IMR-90 (cell line): ENCODE measurements around the gene PDZD11. TPM values are rescaled to one million over a fixed set of nuclear protein-coding genes. Genes with fewer than 3 reads are reported as not detected.
A peak's percentile ranks its signal among the peaks of the same experiment; 100 is the strongest.

Source experiments
- ATAC-seq: fragments of 200-7000 bp; cut with Tn5 transposase; 2 replicates; pipeline ENCODE4 v1.9.1; 2020; ENCODE audit warnings: low read depth, mild to moderate bottlenecking, moderate library complexity
- BruUV-seq: library from RNA; stranded (reverse); fragments of 400-500 nt; replicated peaks from 2 replicates; lab custom pipeline; 2021; lab: Mats Ljungman, UMichigan
- CTCF ChIA-PET: fragments of 300-600 bp; formaldehyde crosslinking; extraction: SDS; loops from one replicate; lab custom pipeline; 2021; ENCODE audit warnings: antibody characterized with exemption; lab: Yijun Ruan, JAX
- POLR2A ChIA-PET: fragments of 300-600 bp; sonication (Branson Sonifier 250); formaldehyde crosslinking; loops from one replicate; lab custom pipeline; 2022; ENCODE audit warnings: antibody characterized with exemption; ENCODE audit not compliant: unreplicated experiment; lab: Charles Lee
- DNase-seq: peaks from one replicate; pipeline ENCODE4 v3.0.0; 2013
- H2AFZ ChIP-seq: replicated peaks from 2 replicates; pipeline ENCODE3; 2013; ENCODE audit warnings: low read length, mild to moderate bottlenecking; ENCODE audit not compliant: poor library complexity
- H2AK5ac ChIP-seq: 2 replicates; pipeline ENCODE4 v1.6.1; 2013; ENCODE audit warnings: low read depth, low read length, inconsistent platforms
- H2AK9ac ChIP-seq: replicated peaks from 2 replicates; pipeline ENCODE3; 2013; ENCODE audit warnings: mild to moderate bottlenecking, low read depth, low read length, moderate library complexity; ENCODE audit not compliant: poor library complexity
- H2BK120ac ChIP-seq: 2 replicates; pipeline ENCODE4 v1.6.1; 2013; ENCODE audit warnings: low read depth, low read length, inconsistent platforms
- H2BK15ac ChIP-seq: 3 replicates; pipeline ENCODE4 v1.6.1; 2013; ENCODE audit warnings: low read depth, low read length, inconsistent platforms
- H2BK20ac ChIP-seq: 2 replicates; pipeline ENCODE4 v1.6.1; 2013; ENCODE audit warnings: low read depth, mild to moderate bottlenecking, inconsistent platforms, low read length, moderate library complexity
- H2BK5ac ChIP-seq: 2 replicates; pipeline ENCODE4 v1.6.1; 2013; ENCODE audit warnings: mild to moderate bottlenecking, low read depth, low read length, inconsistent platforms; ENCODE audit not compliant: poor library complexity, severe bottlenecking
- H3K14ac ChIP-seq: replicated peaks from 2 replicates; pipeline ENCODE4 v1.6.1; 2013; ENCODE audit warnings: low read depth, low read length, inconsistent platforms
- H3K18ac ChIP-seq: 2 replicates; pipeline ENCODE4 v1.6.1; 2013; ENCODE audit warnings: low read depth, low read length, control low read depth
- H3K23ac ChIP-seq: 2 replicates; pipeline ENCODE4 v1.6.1; 2013; ENCODE audit warnings: low read depth, low read length, inconsistent platforms
- H3K27ac ChIP-seq: 2 replicates; pipeline ENCODE4 v1.5.1; 2013; ENCODE audit warnings: mild to moderate bottlenecking, control low read depth, low read length; ENCODE audit not compliant: insufficient read depth
- H3K27me3 ChIP-seq: 2 replicates; pipeline ENCODE4 v1.6.1; 2013; ENCODE audit warnings: low read length; ENCODE audit not compliant: control insufficient read depth, insufficient read depth
- H3K36me3 ChIP-seq: 2 replicates; pipeline ENCODE4 v1.6.1; 2013; ENCODE audit warnings: low read length, mixed read lengths; ENCODE audit not compliant: control insufficient read depth, insufficient read depth
- H3K4ac ChIP-seq: 2 replicates; pipeline ENCODE4 v1.6.1; 2013; ENCODE audit warnings: low read depth, low read length, inconsistent platforms
- H3K4me1 ChIP-seq: 2 replicates; pipeline ENCODE4 v1.6.1; 2013; ENCODE audit warnings: low read length, mixed read lengths; ENCODE audit not compliant: control insufficient read depth, insufficient read depth
- H3K4me2 ChIP-seq: 2 replicates; pipeline ENCODE4 v1.6.1; 2013; ENCODE audit warnings: low read depth, mild to moderate bottlenecking, control low read depth, low read length, moderate library complexity
- H3K4me3 ChIP-seq: 2 replicates; pipeline ENCODE4 v1.5.1; 2013; ENCODE audit warnings: low read depth, mild to moderate bottlenecking, control low read depth, low read length, moderate library complexity; ENCODE audit not compliant: insufficient read depth
- H3K56ac ChIP-seq: 2 replicates; pipeline ENCODE4 v1.6.1; 2013; ENCODE audit warnings: low read length, inconsistent platforms; ENCODE audit not compliant: insufficient read depth; ENCODE audit errors: extremely low read depth
- H3K79me1 ChIP-seq, 2 experiments: 2 replicates each; pipeline ENCODE4 v1.6.1; 2013; ENCODE audit warnings: low read length in 2 of 2, inconsistent platforms in 1 of 2, low read depth in 1 of 2
- H3K9ac ChIP-seq: 2 replicates; pipeline ENCODE4 v1.6.1; 2013; ENCODE audit warnings: low read depth, low read length, control low read depth
- H3K9me1 ChIP-seq: 2 replicates; pipeline ENCODE4 v1.6.1; 2013; ENCODE audit warnings: low read length, inconsistent platforms; ENCODE audit not compliant: insufficient read depth
- H3K9me3 ChIP-seq: 2 replicates; pipeline ENCODE4 v1.6.1; 2013; ENCODE audit warnings: low read length; ENCODE audit not compliant: control insufficient read depth, insufficient read depth
- H4K20me1 ChIP-seq: 2 replicates; pipeline ENCODE4 v1.6.1; 2013; ENCODE audit warnings: low read length, inconsistent platforms; ENCODE audit not compliant: insufficient read depth
- H4K5ac ChIP-seq: 2 replicates; pipeline ENCODE4 v1.6.1; 2013; ENCODE audit warnings: mild to moderate bottlenecking, low read depth, low read length, control low read depth
- H4K8ac ChIP-seq, 2 experiments: 2 replicates each; pipeline ENCODE4 v1.6.1; 2013; ENCODE audit warnings: low read depth in 2 of 2, low read length in 2 of 2, control low read depth in 1 of 2, inconsistent platforms in 1 of 2
- H4K91ac ChIP-seq: 2 replicates; pipeline ENCODE4 v1.6.1; 2013; ENCODE audit warnings: low read depth, low read length, inconsistent platforms; ENCODE audit not compliant: insufficient read depth
- CHD1 ChIP-seq: IDR thresholded peaks from 2 replicates; pipeline ENCODE4 v1.6.1; 2012; ENCODE audit warnings: low read depth, low read length, improper control_type of control experiment
- FOS ChIP-seq: fragments of 150-350 bp; IDR thresholded peaks from 2 replicates; pipeline ENCODE4 v1.6.1; 2016; ENCODE audit warnings: low read depth, low read length
- NFE2L2 ChIP-seq: fragments of 150-350 bp; IDR thresholded peaks from 2 replicates; pipeline ENCODE4 v1.6.1; 2016; ENCODE audit warnings: low read depth, mild to moderate bottlenecking, low read length
- SMC3 ChIP-seq: fragments of 150-350 bp; IDR thresholded peaks from 2 replicates; pipeline ENCODE4 v1.6.1; 2016; ENCODE audit warnings: low read depth, mild to moderate bottlenecking, antibody characterized with exemption, low read length, moderate library complexity
- WGBS, 2 experiments: methylation state at CpG; one replicate each; pipeline versions ENCODE4 v1.1.5 to v1.1.7; 2013; ENCODE audit warnings: missing lambda C conversion rate in 2 of 2; ENCODE audit not compliant: insufficient read length in 1 of 2; ENCODE audit errors: extremely low coverage in 2 of 2; 5-methylcytosine and 5-hydroxymethylcytosine counted together
- dilution Hi-C: fragments of 300-500 bp; cut with HindIII; formaldehyde crosslinking; loops from one replicate; pipeline ENCODE4 v1.14.3; 2018; ENCODE audit warnings: low sequenced_read_pairs; ENCODE audit not compliant: unreplicated experiment
- in situ Hi-C: fragments of 300-500 bp; cut with MboI; formaldehyde crosslinking; loops from 3 replicates; pipeline ENCODE4 v1.14.3; 2019; ENCODE audit warnings: low sequenced_read_pairs, inconsistent platforms, mixed read lengths
- intact Hi-C: fragments of 100-400 bp; cut with micrococcal nuclease; formaldehyde crosslinking; loops from 2 replicates; pipeline ENCODE4 v1.10.0; 2022
- polyA plus RNA-seq, 3 experiments: library from polyadenylated mRNA; depleted of rRNA; stranded (reverse); fragments of >200 nt; gene quantifications; 2 replicates each; pipeline ENCODE4 v1.2.3, GENCODE V29; 2012; ENCODE audit warnings: low replicate concordance in 1 of 3
- total RNA-seq: library from RNA; depleted of rRNA; stranded (reverse); fragments of >200 nt; gene quantifications from 2 replicates; pipeline ENCODE4 v1.2.3, GENCODE V29; 2012

The PDZD11 gene
- total and polyA plus RNA-seq, 2 of the 4 experiments (the other 2 are of a cell fraction): 84.1 to 100 TPM

DNA sequence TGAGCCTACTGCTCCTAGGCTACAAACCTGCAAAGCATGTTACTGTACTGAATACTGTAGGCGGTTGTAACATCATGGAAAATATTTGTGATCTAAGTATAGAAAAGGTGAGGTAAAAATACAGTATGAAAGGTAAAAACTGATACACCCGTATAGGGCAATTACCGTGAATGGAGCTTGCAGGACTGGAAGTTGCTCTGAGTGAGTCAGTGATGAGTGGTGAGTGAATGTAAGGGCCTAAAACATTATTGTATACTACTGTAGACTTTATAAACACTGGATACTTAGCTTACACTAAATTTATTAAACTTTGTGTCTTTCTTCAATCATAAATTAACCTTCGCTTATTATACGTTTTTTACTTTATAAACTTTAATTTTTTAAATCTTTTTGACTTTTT lies 3.9 kb upstream of the PDZD11 start:
- Histone ChIP-seq H3K9me1 (no peaks in the 10 kb centered on the region), H2BK120ac (no peak overlapping the region), H3K56ac (no peak overlapping the region), H3K4ac (no peak overlapping the region), H3K79me1 (peaks cover 6 to 15% of the 10 kb centered on the region in 2 experiments), H3K27ac (no peak overlapping the region), H3K18ac (no peak overlapping the region), H4K20me1 (no peaks in the 10 kb centered on the region), H2BK5ac (no peak overlapping the region), H3K4me1 (peaks cover 2% of the 10 kb centered on the region; the same call in 1 of the 2 replicates), H3K9me3 (no peaks in the 10 kb centered on the region), H3K4me3 (no peak overlapping the region), H2AK5ac (no peak overlapping the region), H2BK15ac (no peak overlapping the region), H2AFZ (no peak overlapping the region), H2AK9ac (no peak overlapping the region), H3K9ac (no peak overlapping the region), H3K36me3 (no peaks in the 10 kb centered on the region), H4K5ac (no peak overlapping the region), H3K14ac (no peak overlapping the region), H4K8ac (no peak overlapping the region), H3K23ac (no peak overlapping the region), H3K4me2 (peak overlapping the region; percentile 65), H2BK20ac (no peak overlapping the region), H3K27me3 (no peaks in the 10 kb centered on the region; the same call in 1 of the 2 replicates), H4K91ac (no peak overlapping the region)
- CTCF ChIA-PET: interaction anchor here (0.6 to 0.7 kb wide), 2 partner anchors 26 to 44 kb away, joined by 3 to 4 read pairs; no protein-coding TSS in a partner anchor
- TF ChIP-seq FOS (no peak), SMC3 (no peak), CHD1 (no peak), NFE2L2 (no peak)
- no TSS peak for BruUV-seq
- dilution Hi-C loops: no loop called here
- POLR2A ChIA-PET: no interaction called here
- intact Hi-C loops: loop anchor here (5.0 kb wide), 1 partner anchor 161 kb away; the partner anchor contains the start of gene IGBP1
- DNase-seq: peak; percentile 66
- 60 to 100% methylated on average over 1 to 2 of the region's 5 CpGs for WGBS, 2 experiments
- in situ Hi-C loops: no loop called here
- ATAC-seq: no peak
